ENCODE measurements around the gene LSM4. TPM values are rescaled to one million over a fixed set of nuclear protein-coding genes. Genes with fewer than 3 reads are reported as not detected.

Gene LSM4
- total and polyA plus RNA-seq, 2 of the 13 experiments (the other 11 are each of a cell fraction or from before 2014, with no cell fraction given), result 65.8 to 166 TPM

GRCh38 chr19:18304458-18305310 is 18.2 kb downstream of the LSM4 start (continued):
- TF ChIP-seq MLLT10 (CRISPR knock-in tag; IDR thresholded peaks at IDR 0.05) (no peak), PITX1 (CRISPR knock-in tag; IDR thresholded peaks at IDR 0.05) (peak; percentile 83), HNRNPUL1 (IDR thresholded peaks at IDR 0.05; ENCODE audit: low read depth, low read length) (no peak), HDAC2 (CRISPR knock-in tag; IDR thresholded peaks at IDR 0.05) (peak; percentile 45), ZNF160 (CRISPR knock-in tag; IDR thresholded peaks at IDR 0.05) (no peak), ZNF329 (CRISPR knock-in tag; IDR thresholded peaks at IDR 0.05; ENCODE audit: low read depth) (peak; percentile 29; the same call in 1 of the 2 replicates), U2AF2 (IDR thresholded peaks at IDR 0.05; ENCODE audit: low read depth, low read length) (no peak), ZNF484 (CRISPR knock-in tag; IDR thresholded peaks at IDR 0.05; ENCODE audit: borderline replicate concordance, low read depth) (no peak), ZNF512B (CRISPR knock-in tag; IDR thresholded peaks at IDR 0.05; ENCODE audit: borderline replicate concordance) (0 out of 2 replicates have a peak, but pooled peaks have one; percentile 61), IKZF4 (CRISPR knock-in tag; IDR thresholded peaks at IDR 0.05; ENCODE audit: borderline replicate concordance, low read depth, not compliant biosample characterization) (no peak), MAX (IDR thresholded peaks at IDR 0.05) (peak; percentile 66), CERS6 (CRISPR knock-in tag; IDR thresholded peaks at IDR 0.05) (no peak), ZSCAN30 (CRISPR knock-in tag; IDR thresholded peaks at IDR 0.05) (no peak), HMGXB4 (CRISPR knock-in tag; IDR thresholded peaks at IDR 0.05; ENCODE audit: borderline replicate concordance in 1 of 2, low read depth in 1 of 2) (peak; percentile 48 to 67; a peak in 3 of 4 replicates), THAP11 (CRISPR knock-in tag; IDR thresholded peaks at IDR 0.05) (peak; percentile 50), ZNF746 (CRISPR knock-in tag; IDR thresholded peaks at IDR 0.05) (peak; percentile 62; the same call in 1 of the 2 replicates), FOSL2 (CRISPR knock-in tag; IDR thresholded peaks at IDR 0.05) (peak; percentile 93), ZNF639 (CRISPR knock-in tag; conservative IDR thresholded peaks at IDR 0.05) (peak; percentile 24; the same call in 1 of the 2 replicates), PCBP2 (optimal IDR thresholded peaks at IDR 0.05; ENCODE audit: low read depth, low read length, poor library complexity, severe bottlenecking) (peak; percentile 99), ZNF644 (CRISPR knock-in tag; IDR thresholded peaks at IDR 0.05; ENCODE audit: low read depth) (no peak)
